LNCAP (cell line): ENCODE measurements around the gene TENM4.

Source experiments
- CTCF ChIP-seq: fragments of 450-650 bp; IDR thresholded peaks from 2 replicates; pipeline ENCODE4 v1.5.1; 2017; ENCODE audit warnings: mild to moderate bottlenecking

Gene TENM4

GRCh38 chr11:79013509-79013908, 427.3 kb downstream of the TENM4 start:
- TF ChIP-seq CTCF: no peak

- no peak for TF ChIP-seq CTCF
Measured at GRCh38 chr11:79011357-79011756, 429.5 kb downstream of the TENM4 start.

GRCh38 chr11:79007771-79008402, 432.9 kb downstream of the TENM4 start:
- TF ChIP-seq CTCF: no peak

- no peak for TF ChIP-seq CTCF
Measured at GRCh38 chr11:79006854-79007253, 434.0 kb downstream of the TENM4 start.

- TF ChIP-seq CTCF: no peak
Measured at GRCh38 chr11:78996007-78996406, 444.8 kb downstream of the TENM4 start.

- TF ChIP-seq CTCF: no peak
Measured at GRCh38 chr11:78995171-78995570, 445.7 kb downstream of the TENM4 start.

GRCh38 chr11:78993802-78994430, 446.9 kb downstream of the TENM4 start:
- no peak for TF ChIP-seq CTCF
